Measurements from ENCODE around the gene KLHL28.
A peak's percentile ranks its signal among the peaks of the same experiment; 100 is the strongest.

Gene KLHL28

GRCh38 chr14:44910821-44911220, 50.9 kb downstream of the KLHL28 start:
- H3K4me3 ChIP-seq (ENCODE audit: low read depth, low read length): no peak overlapping the region
- no peak for DNase-seq (ENCODE audit: low read depth)
- no peak for TF ChIP-seq CTCF (IDR thresholded peaks at IDR 0.05; ENCODE audit: control insufficient read depth, extremely low read depth, insufficient read depth)

- TF ChIP-seq CTCF (IDR thresholded peaks at IDR 0.05; ENCODE audit: control insufficient read depth, extremely low read depth, insufficient read depth): no peak
Observed at GRCh38 chr14:44901696-44902095, 60.1 kb downstream of the KLHL28 start.

GRCh38 chr14:44898551-44898950, 63.2 kb downstream of the KLHL28 start:
- no peak for TF ChIP-seq CTCF (IDR thresholded peaks at IDR 0.05; ENCODE audit: control insufficient read depth, extremely low read depth, insufficient read depth)
- DNase-seq (ENCODE audit: low read depth): no peak
- peak overlapping the region; percentile 76 for H3K4me3 ChIP-seq (ENCODE audit: low read depth, low read length)

More at GRCh38 chr14:44901696-44902095, 60.1 kb downstream of the KLHL28 start:
- no peak for DNase-seq (ENCODE audit: low read depth)
- H3K4me3 ChIP-seq (ENCODE audit: low read depth, low read length): no peak overlapping the region

- DNase-seq (ENCODE audit: low read depth): no peak
- peak overlapping the region; percentile 76 for H3K4me3 ChIP-seq (ENCODE audit: low read depth, low read length)
- TF ChIP-seq CTCF (IDR thresholded peaks at IDR 0.05; ENCODE audit: control insufficient read depth, extremely low read depth, insufficient read depth): no peak
Observed at GRCh38 chr14:44897845-44898151, 63.9 kb downstream of the KLHL28 start.

GRCh38 chr14:44897041-44897844, 64.5 kb downstream of the KLHL28 start:
- peak; percentile 97 for DNase-seq (ENCODE audit: low read depth)
- TF ChIP-seq CTCF (IDR thresholded peaks at IDR 0.05; ENCODE audit: control insufficient read depth, extremely low read depth, insufficient read depth): no peak
- H3K4me3 ChIP-seq (ENCODE audit: low read depth, low read length): peak overlapping the region; percentile 76

GRCh38 chr14:44896275-44897040, 65.3 kb downstream of the KLHL28 start:
- no peak for DNase-seq (ENCODE audit: low read depth)
- peak overlapping the region; percentile 76; the same call in 1 of the 2 replicates for H3K4me3 ChIP-seq (ENCODE audit: low read depth, low read length)
- TF ChIP-seq CTCF (IDR thresholded peaks at IDR 0.05; ENCODE audit: control insufficient read depth, extremely low read depth, insufficient read depth): no peak
